Hematopoietic multipotent progenitor cell treated with erythropoietin and hydrocortisone succinate and interleukin-3 and kit ligand, for 8 days (in vitro differentiated cells): Measurements from ENCODE around the gene ADAMTS13.
"Not testable (repeated sequence)": the region's sequence is repeated elsewhere in the genome, so short reads cannot be mapped to it uniquely, and the experiment has no call there.

ENCODE experiments used
- DNase-seq: peaks from one replicate; pipeline ENCODE4 v3.0.0-alpha.2; 2015

The ADAMTS13 gene

GRCh38 chr9:133392308-133392707, 29.9 kb upstream of the ADAMTS13 start:
- DNase-seq: not testable (repeated sequence)

GRCh38 chr9:133393399-133393798, 28.8 kb upstream of the ADAMTS13 start:
- DNase-seq: no peak

- no peak for DNase-seq
These were observed 27.4 kb upstream of the ADAMTS13 start for GRCh38 chr9:133394687-133395271.

GRCh38 chr9:133396952-133397351, 25.2 kb upstream of the ADAMTS13 start:
- no peak for DNase-seq

- no peak for DNase-seq
These were observed 24.8 kb upstream of the ADAMTS13 start for GRCh38 chr9:133397370-133397769.

GRCh38 chr9:133397895-133398294, 24.3 kb upstream of the ADAMTS13 start:
- DNase-seq: no peak

- no peak for DNase-seq
These were observed 21.9 kb upstream of the ADAMTS13 start for GRCh38 chr9:133400292-133400691.

GRCh38 chr9:133401588-133401987, 20.6 kb upstream of the ADAMTS13 start:
- peak; percentile 38 for DNase-seq

GRCh38 chr9:133402689-133403088, 19.5 kb upstream of the ADAMTS13 start:
- no peak for DNase-seq

GRCh38 chr9:133403766-133404453, 18.3 kb upstream of the ADAMTS13 start:
- DNase-seq: peak; percentile 67

GRCh38 chr9:133404454-133405002, 17.6 kb upstream of the ADAMTS13 start:
- no peak for DNase-seq

GRCh38 chr9:133405508-133406438, 16.4 kb upstream of the ADAMTS13 start:
- no peak for DNase-seq

- DNase-seq: peak; percentile 79
These were observed 15.5 kb upstream of the ADAMTS13 start for GRCh38 chr9:133406480-133407307.

- no peak for DNase-seq
These were observed 14.1 kb upstream of the ADAMTS13 start for GRCh38 chr9:133408042-133408441.

- no peak for DNase-seq
These were observed 7.0 kb upstream of the ADAMTS13 start for GRCh38 chr9:133415170-133415569.

GRCh38 chr9:133417541-133418461, 4.4 kb upstream of the ADAMTS13 start, which contains the start of gene REXO4:
REXO4 (minus strand) TSS chr9:133418010; CDS start chr9:133417844, 166 bp downstream.
- peak; percentile 89 for DNase-seq

- peak; percentile 63 for DNase-seq
These were observed 3.2 kb upstream of the ADAMTS13 start for GRCh38 chr9:133419005-133419404.

- no peak for DNase-seq
These were observed 1.8 kb upstream of the ADAMTS13 start for GRCh38 chr9:133420392-133420827.

GRCh38 chr9:133423216-133423615, 1.0 kb downstream of the ADAMTS13 start:
- DNase-seq: no peak

GRCh38 chr9:133424187-133424586, 2.0 kb downstream of the ADAMTS13 start:
- no peak for DNase-seq

GRCh38 chr9:133425049-133425632, 3.0 kb downstream of the ADAMTS13 start:
- no peak for DNase-seq
